NOMO-1 treated with DMSO at 0.1 percent for 48 hours (cell line): ENCODE measurements around the gene GABRG3.

Experiments
- DNase-seq: peaks from one replicate; lab custom pipeline; 2025; ENCODE audit not compliant: unreplicated experiment; lab: John Stamatoyannopoulos, UW

Gene GABRG3

DNA sequence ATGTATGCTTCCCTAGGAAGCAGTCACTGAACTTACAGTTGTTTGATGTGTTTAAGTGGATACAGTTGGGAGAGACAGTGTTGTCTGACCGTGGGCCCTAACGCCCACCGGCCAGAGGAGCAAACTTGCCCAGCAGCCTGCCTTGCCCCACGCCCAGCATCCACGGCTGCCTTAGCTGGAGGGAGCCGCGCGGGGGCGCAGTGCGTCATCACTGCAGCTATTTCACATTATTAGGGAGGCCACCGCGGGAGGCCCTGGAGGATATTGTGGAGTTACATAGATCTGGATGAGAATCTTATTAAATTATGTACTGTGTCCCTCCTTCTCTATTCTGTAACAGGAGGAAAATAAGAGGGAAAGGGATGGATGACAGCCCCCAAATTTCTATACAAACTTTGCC is 267.2 kb downstream of the GABRG3 start:
- no peak for DNase-seq

DNA sequence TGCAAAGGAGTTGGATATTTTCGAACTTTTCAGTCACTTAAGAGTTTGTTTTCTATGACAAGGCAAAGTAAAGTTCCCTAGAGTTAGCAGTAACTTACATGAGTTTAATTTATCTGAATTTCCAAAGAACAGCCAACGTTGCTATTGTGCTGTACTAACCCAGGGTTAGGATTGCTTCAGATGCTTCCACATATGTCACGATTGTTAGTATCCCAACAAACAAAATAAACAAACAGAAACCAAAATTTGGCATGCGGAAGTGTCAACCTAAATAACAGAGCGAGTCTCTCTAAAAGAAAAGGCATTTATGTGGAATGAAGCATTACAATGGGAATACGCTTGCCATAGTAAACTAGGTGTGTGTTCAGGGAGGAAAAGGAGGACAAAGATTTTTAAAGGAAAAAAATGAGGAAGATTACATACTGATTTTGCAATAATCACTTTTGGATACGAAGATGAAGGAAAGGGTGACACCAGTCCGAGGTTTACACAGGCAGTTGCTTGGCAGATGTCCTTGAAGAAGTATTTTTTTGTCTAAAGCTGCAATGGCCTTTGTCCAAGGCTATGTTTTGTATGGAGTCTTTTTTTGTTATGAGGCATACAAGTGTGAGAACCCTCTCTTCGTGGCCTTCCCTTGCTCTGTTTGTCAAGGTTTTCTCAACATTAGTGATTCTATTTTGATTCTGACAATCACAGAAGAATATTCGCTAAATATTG is 267.9 kb downstream of the GABRG3 start:
- DNase-seq: no peak

DNA sequence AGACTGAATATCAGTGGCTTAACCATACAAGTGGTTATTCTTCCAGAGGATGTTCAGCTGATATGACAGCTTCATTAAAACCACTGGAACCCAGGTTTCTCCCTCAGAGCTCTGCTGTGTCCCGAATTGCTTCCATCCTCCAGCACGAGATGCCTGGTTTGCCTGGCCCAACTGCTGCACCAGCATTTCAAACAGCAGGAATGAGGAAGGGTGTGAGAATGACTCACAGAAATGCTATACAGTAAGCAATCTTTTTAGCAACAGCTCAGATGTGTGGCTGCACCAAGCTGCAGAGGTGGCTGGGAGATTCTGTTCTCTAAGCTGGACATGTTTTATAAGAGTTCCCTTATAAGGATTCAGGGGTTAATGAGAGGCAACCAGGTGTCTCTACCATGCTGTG is 271.0 kb downstream of the GABRG3 start:
- no peak for DNase-seq

DNA sequence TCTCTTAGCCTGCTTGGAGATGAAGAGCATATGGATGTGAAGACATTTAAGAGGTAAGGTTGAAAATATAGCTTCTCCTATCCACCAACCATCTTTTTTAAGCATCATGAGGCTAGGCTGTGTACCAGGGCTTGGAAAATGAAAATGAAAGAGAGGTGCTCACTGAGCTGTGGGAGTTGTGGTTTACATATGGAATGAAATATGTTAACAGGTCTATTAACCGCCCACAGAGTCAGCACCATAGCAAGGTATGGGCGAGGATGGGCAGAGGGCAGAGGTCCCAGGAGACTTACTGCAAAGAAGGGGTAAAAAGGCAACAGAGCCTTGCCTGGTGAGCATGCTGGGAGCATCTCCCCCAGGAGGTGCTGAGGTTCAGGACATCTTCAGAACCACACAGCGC is 273.1 kb downstream of the GABRG3 start:
- DNase-seq: no peak

DNA sequence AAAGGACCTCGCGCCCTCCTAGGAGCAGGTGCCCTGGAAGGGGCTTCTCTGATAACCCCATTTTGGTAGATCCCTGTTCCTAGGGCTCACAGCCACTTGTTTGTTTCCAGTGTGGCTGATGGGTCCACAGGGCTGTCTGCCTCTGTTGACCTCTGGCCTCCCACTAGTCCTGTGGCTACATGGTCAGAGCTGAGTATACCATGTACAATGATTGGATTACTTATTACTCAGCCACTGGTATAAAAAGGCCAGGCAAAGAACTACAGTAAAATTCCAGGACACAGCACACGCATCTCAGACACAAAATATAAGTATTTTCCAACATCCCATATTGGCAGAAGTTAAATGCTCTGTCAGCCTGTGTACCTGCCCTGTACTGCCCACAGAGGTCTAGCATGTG is 277.3 kb downstream of the GABRG3 start:
- no peak for DNase-seq

DNA sequence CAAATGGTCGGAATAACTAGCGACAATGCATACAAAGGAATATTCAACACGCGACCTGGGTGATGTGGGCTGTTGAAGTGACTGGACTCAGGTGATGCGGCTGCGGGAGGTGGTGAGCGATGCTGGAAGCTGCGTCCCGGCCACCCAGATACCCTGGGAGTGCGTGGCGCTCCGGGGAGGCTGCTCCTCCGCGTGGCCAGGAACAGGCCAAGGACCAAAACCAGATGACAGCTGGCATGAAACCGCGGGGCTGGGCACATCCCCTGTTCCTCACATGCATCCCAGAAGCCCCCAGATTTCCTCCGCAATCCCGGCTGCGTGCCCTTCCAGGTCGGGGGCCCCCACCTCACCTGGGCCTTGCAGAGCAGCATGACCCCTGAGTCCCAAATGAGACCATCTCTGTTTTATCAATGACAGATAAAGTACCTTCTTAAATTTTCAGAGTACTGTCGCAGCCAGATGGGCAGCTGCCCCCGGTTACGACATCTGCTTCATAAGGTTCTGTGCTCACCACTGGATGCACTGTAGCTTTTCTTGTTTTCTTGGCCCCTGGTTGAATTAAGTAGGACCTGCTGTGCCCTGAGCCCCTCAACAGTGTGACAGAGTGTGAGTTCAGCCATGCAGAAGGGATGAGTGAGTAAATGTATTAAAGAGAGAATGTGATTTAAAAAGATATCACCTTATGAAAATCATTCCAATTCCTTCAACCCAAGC is 278.2 kb downstream of the GABRG3 start:
- no peak for DNase-seq

DNA sequence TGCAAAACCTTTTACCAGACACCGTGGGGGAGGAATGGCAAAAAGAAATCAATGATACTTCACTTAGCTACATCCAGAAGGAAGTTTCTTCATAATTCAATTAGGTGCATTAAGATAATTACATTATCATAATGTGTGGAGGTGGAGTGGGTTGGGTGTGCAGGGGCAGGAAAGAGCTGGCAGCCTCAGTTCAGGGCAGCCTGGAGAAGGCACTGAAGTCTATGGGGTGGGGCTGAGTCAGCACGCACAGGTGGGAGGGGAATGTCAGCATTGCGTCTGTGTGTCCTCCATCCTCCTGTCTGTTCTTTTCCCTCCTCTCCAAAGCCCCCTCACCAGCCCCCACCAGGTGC is 278.8 kb downstream of the GABRG3 start:
- no peak for DNase-seq

DNA sequence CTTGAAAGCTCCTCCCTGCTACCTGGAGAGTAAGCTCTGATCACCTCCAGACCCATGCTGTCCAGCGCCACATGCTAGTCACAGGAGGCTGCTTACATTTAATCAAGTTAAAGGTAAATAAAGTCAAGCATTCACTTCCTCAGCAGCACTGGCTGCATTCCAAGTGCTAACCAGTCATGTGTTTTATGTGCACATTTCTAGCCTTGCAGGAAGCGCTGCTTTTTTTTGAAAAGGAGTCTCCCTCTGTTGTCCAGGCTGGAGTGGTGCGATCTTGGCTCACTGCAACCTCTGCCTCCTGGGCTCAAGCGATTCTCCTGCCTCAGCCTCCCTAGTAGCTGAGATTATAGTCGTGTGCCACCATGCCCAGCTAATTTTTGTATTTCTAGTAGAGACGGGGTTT is 279.2 kb downstream of the GABRG3 start:
- no peak for DNase-seq

DNA sequence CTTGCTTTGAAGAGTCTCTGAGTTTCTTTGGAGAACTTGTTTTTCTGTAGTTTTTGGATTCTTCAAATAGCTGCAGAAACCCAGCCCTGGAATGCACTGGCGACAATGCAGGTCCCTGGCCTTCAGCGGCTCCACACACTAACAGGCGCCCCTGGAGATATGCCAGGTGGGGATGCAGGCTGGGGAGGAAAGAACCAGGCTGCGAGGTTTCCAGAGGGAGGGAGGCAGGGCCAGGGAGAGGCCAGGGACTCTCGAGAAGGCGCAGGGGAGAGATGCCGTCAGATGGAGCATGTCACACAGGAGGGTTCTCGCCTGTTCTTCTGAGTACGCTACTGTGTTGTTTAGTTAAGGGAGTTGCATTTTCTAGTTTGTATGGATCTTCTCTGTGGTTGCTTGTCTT is 283.1 kb downstream of the GABRG3 start:
- DNase-seq: no peak

DNA sequence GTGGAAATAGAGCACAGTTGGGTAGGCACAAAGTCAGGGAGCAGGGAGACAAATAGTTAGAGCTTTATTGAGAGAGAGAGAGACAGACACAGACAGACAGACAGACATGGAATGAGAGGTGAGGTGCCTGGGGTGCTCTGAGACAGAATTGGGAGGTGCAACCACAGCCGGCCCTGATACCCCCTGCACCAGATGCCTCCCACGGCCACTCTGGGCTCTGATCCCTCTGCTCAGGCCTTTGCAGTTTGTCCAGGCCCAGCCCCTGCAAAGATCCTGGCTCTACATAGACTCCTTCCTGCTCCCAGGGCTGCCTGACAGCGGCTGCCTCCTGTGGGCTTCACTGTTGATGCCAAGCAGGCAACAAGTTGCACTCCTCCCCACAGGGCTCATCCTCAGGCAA is 283.8 kb downstream of the GABRG3 start:
- DNase-seq: no peak

DNA sequence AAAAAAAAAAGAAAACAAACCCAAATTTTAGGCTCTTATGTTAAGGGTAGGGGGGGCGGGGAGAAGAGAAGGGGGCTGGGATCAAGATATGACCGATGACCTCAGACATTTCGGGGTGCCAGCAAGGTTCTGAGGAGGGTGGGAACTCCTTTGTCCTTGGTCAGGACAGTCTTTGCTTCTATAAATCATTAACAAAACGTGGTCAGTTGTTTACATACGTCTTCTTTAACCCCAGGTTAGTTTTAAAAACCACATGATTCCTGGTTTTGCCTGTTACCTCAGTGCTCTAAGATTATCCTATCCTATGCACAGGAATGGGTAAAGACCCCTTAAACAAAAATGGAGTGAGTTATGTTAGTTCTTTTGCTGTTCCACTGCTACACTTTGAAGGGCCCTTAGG is 285.5 kb downstream of the GABRG3 start:
- DNase-seq: no peak

DNA sequence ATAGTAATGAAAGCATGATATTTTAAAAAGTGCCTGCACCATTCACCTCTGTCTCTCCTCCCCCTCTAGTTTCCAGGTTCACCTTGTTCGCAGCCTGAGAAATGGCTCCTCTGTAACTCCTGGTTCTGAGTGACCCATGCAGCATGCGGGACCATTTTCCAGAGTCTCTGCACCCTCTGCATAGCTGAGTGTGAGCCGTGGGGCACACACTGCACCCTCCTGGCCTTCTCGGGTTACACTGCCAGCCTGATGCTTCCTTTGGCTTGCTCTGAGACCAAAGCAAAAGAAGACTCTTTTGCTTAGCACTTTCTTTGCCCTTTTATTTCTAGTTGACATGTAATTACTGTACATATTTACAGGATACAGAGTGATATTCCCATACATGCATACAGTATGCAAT is 287.3 kb downstream of the GABRG3 start:
- DNase-seq: no peak

DNA sequence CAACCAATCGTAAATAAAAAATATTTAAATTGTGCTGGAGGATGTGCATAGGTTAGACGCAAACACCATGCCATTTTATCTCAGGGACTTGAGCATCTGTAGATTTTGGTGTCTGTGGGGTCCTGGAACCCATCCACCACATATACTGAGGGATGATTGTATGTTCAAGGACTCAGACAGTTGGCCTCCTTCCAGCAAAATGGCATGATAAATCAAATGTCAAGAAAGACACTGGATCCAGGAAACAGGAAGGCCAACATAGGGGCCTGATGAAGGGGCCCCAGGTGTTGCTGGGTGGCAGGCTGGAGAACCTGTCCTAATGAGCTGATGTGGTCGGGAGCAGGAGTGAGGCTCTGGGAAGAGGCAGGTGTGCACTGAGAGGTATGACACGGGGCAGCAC is 289.5 kb downstream of the GABRG3 start:
- no peak for DNase-seq

DNA sequence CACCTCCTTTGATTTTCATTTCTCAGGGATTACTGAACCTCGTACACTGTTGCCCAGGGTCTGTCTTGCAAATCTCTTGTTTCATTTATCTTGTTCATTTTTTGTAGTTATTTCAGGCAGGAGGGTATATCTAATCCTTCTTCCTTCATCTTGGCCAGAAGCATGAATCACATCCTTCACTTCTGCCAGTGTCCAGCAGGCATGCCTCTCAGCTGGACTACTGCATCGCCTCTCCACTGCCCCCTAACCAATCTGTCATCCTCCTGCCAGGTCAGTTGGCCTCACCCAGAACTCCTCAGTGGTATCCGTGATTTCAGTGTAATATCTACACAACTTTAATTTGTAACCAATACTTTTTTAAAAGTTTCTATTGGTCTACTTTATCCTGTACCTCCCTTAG is 297.9 kb downstream of the GABRG3 start:
- no peak for DNase-seq

DNA sequence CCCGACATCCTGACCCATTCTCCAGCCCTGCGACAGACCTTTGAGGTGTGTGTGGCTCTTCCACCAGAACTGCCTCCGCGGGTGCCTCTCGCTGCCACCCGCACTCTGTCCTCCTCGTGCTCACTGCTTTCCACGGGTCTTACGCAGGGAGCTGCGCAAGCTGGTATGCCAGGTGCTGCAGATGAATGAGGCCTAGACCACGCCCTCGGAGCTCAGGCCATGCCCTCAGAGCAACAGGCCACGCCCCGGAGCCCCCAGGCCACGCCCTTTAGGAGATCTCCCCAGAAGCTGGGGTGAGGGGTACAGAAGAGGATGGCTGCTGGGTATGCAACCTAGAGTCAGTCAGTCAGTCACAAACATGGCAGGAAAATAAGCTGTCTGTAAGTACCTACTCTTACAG is 300.3 kb downstream of the GABRG3 start:
- DNase-seq: no peak

DNA sequence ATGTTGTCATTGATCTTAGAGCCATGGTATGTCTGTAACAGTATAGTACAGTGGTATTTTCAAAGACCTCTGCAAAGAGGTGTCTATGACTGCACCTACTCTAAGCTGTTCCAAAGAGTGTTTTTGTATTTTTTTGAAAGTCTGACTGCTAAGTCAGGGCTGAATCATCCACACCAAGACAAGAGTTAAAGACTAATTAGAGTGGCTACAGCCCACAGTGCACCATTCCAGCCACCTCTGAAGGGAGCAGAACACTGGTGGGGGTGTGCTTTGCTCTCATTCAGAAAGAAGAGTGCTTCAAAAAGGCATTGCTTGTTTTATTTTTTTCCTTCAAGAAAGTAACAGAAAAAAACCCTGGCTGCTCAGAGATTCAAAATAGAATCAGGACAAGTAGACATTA is 301.4 kb downstream of the GABRG3 start:
- DNase-seq: no peak

DNA sequence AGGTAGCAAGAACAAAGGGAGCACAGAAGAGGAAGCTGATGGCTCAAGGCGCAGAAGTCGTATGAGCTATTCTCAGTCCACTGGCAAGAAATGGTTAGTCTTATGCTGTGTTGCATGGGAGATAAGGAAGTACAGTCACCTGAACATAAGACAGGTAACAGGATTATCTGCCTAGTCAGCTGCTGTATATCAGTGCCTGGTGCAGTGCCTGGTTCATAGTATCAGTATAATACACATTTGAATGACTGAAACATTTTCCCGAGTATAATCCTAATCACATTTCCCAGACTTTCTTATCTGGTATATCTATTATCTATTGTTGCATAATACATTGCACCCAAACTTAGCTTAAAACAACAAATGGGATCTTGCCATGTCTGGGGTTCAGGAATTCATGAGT is 302.5 kb downstream of the GABRG3 start:
- DNase-seq: no peak

DNA sequence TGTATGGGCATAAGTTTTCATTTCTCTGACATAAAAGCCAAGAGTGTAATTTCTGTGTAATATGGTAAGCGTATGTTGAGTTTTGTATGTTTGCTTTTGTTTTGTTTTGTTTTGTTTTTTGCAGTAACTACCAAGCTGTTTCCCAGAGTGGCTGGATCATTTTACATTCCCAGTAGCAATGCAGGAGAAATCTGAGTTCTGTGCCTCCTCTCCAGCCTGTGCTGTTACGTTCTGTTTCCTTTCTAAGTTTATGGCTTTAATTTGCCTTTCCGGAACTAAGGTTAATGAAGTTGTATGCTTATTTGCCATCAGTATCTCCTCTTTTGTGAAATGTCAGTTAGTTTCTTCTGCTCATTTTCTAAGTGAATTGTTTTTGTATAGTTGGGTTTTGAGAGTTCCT is 307.8 kb downstream of the GABRG3 start:
- no peak for DNase-seq

DNA sequence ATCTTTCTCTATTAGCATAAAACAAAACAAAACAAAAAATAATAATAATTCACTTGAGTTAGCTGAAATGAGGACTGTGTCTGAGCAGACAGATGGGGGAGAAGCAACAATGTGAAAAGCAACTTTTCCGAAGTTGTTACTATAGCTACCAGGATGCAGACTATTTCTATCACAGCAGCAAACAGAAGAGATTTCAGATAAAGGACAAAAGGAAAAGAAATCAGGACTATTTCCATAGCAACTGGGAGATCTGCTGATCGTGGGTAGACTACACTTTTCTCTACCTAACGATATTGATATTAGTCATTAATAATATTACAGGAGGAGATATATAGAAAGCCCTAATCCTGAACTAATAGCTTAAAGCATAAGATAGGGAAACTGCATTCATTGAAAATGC is 321.7 kb downstream of the GABRG3 start:
- no peak for DNase-seq

DNA sequence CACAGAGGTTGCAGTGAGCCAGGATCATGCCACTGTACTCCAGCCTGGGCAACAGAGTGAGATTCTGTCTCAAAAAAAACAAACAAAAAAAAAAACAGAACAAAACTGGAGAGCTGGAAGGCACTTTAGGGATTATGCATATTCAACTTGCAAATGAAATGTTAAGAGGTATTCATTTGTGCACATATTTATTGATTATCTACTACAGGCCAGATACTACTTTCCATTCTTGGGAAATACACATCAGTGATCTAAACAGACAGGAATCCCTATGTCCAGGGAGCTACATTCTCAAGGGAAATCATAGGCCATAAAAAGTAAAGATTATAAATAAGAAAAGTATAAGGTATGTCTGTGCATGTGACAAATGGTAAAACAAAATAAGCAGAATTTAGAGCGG is 322.6 kb downstream of the GABRG3 start:
- no peak for DNase-seq

DNA sequence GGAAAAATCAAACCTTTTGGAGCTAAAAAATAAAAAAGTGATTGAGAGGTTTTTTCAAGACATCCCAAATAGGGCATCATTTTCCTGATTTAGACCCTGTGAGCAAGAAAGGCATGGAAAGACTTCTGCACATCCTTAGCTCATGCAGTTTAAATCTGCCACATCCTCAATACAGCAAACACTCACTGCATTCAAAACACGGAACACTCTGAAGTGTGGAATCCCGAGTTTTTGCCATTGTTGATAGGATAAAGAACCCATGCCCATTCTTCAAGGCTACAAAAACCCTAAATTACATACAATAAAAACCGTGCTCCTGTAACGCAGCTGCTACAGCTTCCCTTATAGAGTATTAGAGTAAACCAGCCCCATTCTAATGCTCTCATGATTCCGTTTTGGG is 346.8 kb downstream of the GABRG3 start:
- DNase-seq: no peak

DNA sequence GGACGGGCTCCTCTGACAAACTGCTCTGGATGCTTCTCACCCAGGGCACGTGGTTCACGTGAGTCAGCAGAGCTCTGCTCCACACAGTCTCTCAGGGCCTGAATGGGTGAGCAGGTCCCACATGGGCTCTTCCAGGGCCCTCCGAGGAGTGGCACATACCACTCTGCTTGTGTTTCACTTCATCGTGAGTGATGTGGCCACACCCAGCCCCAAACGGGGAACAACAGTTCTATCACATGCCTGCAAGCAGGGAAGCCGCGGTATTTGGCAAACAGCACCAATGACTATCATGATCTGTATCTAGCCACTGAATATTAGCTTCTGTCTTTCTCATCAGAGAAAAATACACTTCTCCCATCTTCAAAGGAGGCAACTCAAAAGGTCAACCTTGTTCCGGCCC is 352.8 kb downstream of the GABRG3 start:
- DNase-seq: no peak
